Dedifferentiated amniotic fluid mesenchymal stem cell (primary cell): ENCODE data around the gene TSHZ2.
"Not testable (repeated sequence)": the region's sequence is repeated elsewhere in the genome, so short reads cannot be mapped to it uniquely, and the experiment has no call there.

Experiments used
- DNase-seq: peaks from one replicate; pipeline ENCODE4 v3.0.0-alpha.2; 2016; ENCODE audit errors: extremely low spot score

The TSHZ2 gene

DNA sequence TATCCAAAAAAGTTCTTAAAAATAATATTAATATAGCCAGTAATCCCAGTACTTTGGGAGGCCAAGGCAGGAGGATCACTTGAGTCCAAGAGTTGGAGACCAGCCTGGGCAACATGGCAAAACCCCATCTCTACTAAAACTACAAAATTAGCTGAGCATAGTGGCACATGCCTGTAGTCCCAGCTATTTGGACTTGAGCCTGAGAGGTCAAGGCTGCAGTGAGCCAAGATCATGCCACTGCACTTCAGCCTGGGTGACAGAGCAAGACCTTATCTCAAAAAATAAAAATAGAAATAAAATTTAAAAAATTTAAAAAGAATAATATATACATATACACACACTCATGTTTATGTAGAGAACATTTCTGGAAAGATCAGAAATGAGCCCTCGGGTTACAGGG, 441.7 kb downstream of the TSHZ2 start:
- DNase-seq: not testable (repeated sequence)

DNA sequence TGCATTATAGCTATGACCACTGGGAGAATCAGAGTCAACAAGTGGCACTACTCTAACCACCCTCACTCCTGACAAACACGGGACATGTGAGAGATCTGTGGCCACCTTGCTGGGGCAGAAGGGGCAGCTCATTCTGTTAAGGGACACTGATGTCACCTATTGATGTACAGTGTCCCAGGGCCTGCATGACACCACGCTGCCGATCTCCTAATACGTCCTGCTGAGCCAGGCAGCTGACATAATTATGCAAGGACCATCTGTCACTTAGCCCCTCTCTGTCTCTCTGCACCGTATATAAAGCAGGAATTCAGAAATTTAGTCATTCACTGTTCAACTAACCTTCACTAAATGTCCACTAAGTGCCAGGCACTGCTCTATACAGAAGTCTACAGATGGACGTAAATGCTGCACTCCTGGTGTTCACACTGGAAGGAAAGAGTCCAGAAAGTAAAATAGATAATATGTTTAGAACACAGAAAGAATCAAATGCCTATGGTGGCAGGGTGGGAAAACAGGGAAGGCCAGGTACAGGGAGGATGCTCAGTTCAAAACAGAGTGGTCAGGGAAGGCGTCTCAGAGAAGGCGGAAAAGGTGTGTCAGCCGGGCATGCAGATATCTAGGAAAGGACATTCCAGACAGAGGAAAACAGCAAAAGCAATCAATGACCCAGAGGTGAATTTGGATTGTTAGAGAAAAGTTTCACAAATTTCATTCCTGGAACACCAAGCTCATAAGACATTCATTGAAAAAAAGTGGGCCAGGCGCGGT, 447.7 kb downstream of the TSHZ2 start:
- no peak for DNase-seq

DNA sequence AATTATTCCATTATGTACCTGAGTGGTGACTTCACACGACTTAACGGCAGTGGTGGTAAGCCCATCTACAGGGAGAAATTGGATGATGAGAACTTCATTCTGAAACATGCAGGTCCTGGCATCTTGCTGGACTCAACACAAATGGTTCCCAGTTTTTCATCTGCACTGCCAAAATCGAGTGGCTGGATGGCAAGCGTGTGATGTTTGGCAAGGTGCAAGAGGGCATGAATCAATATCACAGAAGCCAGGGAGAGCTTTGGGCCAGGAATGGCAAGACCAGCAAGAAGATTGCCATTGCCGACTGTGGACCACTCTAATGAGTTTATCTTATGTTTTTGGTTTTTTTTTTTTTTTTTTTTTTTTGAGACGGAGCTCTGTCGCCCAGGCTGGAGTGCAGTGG, 449.2 kb downstream of the TSHZ2 start:
- no peak for DNase-seq

GRCh38 chr20:53422039-53422438, 449.9 kb downstream of the TSHZ2 start:
- no peak for DNase-seq

DNA sequence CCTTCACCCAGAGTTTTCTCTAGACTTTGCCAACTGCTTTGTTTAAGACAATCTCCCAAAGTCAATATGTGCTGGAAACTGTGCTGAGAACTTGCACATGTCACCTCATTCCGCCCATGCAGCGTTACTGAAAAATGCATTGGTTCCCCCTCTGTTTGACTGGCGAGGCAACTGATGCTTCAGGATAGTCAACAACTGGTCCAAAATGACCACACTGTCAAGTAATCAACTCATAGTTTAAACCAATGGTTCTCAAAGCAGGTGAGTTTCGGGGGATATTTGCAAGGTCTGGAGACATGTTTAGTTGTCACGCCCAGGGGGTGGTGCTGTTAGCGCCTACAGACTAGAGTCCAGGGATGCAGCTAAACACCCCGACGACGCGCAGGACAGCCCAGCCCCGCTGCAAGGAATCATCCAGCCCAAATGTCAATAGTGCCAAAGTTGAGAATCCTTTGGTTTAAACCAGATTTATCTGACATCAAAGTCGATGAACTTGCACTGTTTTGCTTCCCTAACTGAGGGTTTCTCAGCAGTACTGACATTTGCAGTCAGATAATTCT, 451.5 kb downstream of the TSHZ2 start:
- no peak for DNase-seq

DNA sequence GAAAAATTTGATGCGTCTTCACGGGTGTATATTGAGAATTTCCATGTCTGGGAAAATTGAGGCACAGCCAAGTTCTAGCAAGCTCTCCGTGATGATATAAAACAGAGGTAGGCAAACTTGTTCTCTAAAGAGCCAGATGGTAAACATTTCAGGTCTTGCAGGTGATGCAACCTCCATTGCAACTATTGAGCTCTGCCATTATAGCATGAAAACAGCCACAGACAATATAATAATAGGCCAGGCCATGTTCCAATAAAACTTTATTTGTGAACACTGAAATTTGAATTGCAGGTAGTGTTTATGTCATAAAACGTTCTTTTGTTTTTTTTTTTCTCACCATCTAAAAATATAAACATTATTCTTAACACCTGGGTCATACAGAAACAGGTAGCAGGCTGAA, 453.3 kb downstream of the TSHZ2 start:
- DNase-seq: no peak

- no peak for DNase-seq
Observed at GRCh38 chr20:53425941-53426340, 453.8 kb downstream of the TSHZ2 start.

DNA sequence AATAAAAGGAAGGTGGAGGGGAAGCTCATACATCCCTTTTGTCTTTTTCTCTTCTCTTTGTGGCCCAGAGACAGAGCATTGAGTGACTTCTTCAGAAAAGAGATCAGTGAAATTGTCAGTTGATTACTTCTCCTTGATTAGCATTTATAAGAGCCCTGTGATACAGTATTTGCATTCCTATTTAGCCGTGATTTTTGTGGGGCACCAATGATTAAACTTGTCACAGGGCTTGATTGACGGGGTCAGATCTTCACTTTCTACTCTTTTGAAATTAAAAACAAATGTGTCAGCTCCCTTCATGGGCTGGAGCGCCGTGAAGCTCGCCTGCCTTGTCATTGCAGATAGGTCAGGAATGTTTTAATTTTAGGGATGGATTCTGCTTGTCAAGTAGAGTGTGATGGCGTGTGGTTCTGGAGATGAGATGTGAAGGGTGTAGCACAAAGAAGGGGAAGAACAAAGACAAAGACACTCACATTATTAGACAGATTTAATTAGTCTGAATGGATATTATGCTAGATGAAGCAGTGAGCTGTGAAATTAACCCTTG, 454.7 kb downstream of the TSHZ2 start:
- DNase-seq: no peak

- no peak for DNase-seq
Observed at GRCh38 chr20:53427951-53428350, 455.8 kb downstream of the TSHZ2 start.

DNA sequence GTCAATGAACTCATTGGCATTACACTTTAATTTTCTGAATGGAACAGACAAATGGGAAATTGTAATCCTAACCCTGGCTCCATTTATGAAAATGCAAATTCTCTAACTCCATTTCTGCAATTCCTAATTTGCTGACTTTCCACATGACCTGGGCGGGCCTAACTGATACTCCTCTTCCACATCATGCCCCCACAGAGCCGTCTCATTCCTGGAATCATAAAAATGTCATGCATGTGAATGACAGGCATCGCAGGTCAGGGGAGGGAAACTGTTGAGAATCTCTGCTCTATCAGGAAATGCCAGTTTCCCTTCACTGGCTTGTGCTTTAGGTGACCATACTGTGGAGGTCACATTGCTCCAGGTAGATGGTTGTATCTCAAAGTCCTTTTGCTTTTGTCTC, 456.4 kb downstream of the TSHZ2 start:
- no peak for DNase-seq

GRCh38 chr20:53428996-53429395, 456.8 kb downstream of the TSHZ2 start:
- no peak for DNase-seq

DNA sequence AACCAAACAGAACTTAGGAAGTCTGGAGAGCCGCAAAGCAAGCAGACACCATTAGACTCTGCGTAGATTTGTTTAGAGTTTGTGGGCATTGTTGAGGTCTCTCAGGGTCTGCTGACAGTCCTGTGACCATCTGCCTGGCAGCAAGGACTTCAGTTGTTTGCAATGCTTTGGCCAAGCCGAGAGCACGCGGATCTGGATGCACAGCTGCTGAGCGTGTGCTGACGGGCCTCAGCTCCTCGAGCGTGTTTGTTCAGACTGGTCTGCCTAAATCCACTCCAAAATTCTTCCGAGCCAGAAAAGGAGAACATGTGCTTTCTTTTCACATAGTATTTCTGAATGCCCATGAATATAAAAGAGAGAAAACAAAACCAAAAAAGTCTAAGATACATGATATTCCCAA, 462.5 kb downstream of the TSHZ2 start:
- no peak for DNase-seq

GRCh38 chr20:53436927-53437326, 464.8 kb downstream of the TSHZ2 start:
- DNase-seq: not testable (repeated sequence)

GRCh38 chr20:53438368-53438767, 466.2 kb downstream of the TSHZ2 start:
- DNase-seq: no peak

GRCh38 chr20:53439046-53439445, 466.9 kb downstream of the TSHZ2 start:
- no peak for DNase-seq

- DNase-seq: no peak
Observed at GRCh38 chr20:53439616-53440015, 467.5 kb downstream of the TSHZ2 start.

DNA sequence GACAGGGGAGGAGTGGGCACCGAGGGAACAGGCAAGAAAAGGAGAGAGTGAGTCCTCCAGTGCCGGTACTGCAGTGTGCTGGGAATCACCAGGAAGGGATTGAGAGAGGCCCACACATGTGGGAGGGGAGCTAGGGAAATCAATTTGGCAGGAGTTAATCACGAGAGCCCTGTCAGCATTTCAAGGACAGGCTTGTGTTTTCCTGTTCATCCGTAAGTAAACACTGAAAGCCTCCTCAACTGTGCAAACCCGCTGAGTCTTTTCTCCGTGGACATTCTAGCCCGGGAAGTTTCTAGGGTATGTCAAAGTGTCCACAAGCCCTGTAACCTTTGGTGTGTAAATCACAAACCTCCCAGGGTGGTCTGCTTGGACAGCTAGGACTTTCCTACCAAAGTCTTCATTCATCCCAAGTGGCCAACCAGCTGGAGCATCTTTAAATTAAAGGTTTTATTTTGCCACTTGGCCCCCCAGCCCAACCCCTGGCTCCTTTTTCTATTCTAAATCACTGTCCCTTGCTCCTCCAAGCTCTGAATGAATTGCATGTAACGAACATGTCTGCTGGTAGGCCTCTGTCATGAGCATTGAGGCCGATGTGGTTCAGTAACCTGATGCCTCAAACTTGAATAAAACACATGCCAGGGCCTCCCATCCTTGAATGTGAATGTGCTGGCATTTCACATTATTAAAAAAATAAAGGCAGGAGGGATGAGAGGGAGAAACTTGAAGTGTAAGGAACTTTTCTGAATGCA, 472.4 kb downstream of the TSHZ2 start:
- DNase-seq: no peak

DNA sequence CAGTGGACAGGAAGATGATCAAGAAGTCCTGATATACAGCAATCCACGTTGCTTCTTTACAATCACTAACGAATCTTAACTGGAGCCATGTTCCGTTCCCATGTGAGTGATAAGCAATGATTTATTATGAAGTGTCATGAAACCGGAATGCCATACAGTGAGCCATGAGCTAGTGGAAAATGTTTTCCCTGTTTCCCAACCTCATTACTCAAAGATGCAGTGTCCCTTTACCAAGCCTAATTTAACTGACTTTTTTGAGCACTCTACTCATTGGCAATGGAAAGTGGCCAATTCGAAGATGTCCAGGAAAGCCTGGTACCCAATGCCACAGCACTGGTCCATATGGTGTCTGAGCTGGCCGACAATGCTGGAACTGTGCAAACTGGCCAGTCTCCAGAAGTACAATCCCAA, 473.2 kb downstream of the TSHZ2 start:
- no peak for DNase-seq

DNA sequence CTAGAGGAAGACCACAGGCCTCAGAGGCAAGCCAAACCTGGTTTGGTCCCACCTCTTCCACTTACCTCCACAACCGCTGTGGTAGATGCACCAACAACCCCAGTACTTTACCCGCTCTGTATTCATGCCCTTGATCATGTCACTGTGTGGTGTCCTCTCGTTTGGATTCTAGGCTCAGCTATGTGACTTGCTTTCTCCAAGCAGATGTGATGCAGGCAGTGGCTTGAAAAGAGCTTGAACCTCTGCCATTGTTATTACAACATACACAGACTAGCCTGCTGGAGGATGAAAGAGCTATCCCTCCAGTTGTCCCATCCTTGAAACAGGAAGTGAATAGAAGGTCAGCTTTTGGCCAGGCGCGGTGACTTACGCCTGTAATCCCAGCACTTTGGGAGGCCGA, 473.8 kb downstream of the TSHZ2 start:
- DNase-seq: no peak

DNA sequence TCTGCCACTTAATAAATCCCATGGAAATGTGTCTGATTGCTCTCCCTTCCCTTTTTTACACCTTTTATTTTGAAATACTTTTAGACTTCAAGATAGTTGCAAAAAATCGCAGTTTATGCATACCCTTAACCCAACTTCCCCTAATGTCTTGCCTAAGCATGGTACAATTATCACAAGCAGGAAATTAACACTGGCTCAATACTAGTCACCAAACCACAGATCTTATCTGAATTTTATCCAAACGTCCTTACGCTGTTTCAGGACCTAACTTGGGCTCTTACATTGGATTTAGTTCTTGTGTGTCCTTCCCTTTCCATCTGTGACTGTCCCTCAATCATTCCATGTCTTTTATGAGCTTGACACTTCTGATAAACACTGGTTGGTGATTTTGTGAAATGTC, 475.2 kb downstream of the TSHZ2 start:
- DNase-seq: no peak

DNA sequence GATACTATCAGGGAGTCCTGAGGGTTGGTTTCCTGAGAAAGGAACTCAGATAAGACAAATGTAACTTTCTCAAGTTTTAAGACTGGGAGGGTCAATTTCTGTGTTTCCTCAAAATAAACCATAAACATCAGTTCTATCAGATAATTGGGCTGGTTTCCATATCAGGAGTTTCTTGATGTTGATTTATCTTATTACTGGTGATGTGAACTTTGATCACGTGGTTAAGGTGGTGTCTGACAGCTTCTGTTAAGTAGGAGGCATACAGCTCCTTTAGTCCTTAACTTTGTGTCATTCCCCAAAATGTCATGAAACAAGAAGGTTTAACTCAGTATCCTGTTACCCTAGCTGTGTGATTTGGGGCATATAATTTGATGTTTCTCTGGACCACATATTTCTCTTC, 476.3 kb downstream of the TSHZ2 start:
- DNase-seq: no peak

GRCh38 chr20:53448875-53449274, 476.7 kb downstream of the TSHZ2 start:
- no peak for DNase-seq

DNA sequence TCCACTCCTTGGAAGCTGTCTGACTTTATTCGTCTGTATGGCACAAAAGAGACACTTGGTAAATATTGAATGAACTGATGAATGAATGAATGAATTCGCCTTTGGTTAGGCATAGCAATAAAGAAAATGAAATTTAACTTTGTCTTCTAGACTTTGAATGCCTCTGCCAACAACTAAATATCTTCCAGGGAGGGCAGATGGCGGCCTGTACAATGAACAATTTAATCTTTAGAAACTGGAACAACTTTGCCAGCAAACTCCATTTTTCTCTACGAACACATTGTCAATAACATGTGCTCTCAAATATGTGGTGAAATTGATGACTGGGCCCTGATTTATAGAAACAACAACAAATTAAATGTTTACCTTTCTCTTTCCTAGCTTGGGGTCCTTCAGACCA, 480.9 kb downstream of the TSHZ2 start:
- DNase-seq: no peak
